LHCN-M2 (cell line): ENCODE data around the gene SNRK. TPM values are rescaled to one million over a fixed set of nuclear protein-coding genes. Genes with fewer than 3 reads are reported as not detected.
A peak's percentile ranks its signal among the peaks of the same experiment; 100 is the strongest.

ENCODE experiments used
- DNase-seq: peaks from one replicate; pipeline ENCODE4 v3.0.0-alpha.2; 2012; ENCODE audit warnings: low read depth
- total RNA-seq: library from RNA; depleted of rRNA; stranded (reverse); fragments of >200 nt; gene quantifications from 2 replicates; pipeline ENCODE4 v1.2.3, GENCODE V29; 2014

Gene SNRK
- total RNA-seq, 1 experiment from 2014 or later, result 12.5 TPM

GRCh38 chr3:43307649-43308048, 21.3 kb downstream of the SNRK start:
- DNase-seq, result no peak

GRCh38 chr3:43309372-43310305, 23.3 kb downstream of the SNRK start:
- no peak for DNase-seq

- peak; percentile 13 for DNase-seq
Observed at GRCh38 chr3:43316783-43317460, 30.6 kb downstream of the SNRK start.

GRCh38 chr3:43317461-43318316, 31.3 kb downstream of the SNRK start:
- DNase-seq, result peak; percentile 7

- no peak for DNase-seq
Observed at GRCh38 chr3:43319376-43319775, 33.0 kb downstream of the SNRK start.

- no peak for DNase-seq
Observed at GRCh38 chr3:43319794-43320193, 33.5 kb downstream of the SNRK start.

- DNase-seq, result no peak
Observed at GRCh38 chr3:43320288-43320687, 33.9 kb downstream of the SNRK start.

- no peak for DNase-seq
Observed at GRCh38 chr3:43323541-43323940, 37.2 kb downstream of the SNRK start.

- peak; percentile 65 for DNase-seq
Observed at GRCh38 chr3:43326891-43327581, 40.7 kb downstream of the SNRK start.

- DNase-seq, result no peak
Observed at GRCh38 chr3:43327582-43327979, 41.2 kb downstream of the SNRK start.

- DNase-seq, result peak; percentile 24
Observed at GRCh38 chr3:43328653-43329052, 42.3 kb downstream of the SNRK start.

- peak; percentile 51 for DNase-seq
Observed at GRCh38 chr3:43330981-43331380, 44.6 kb downstream of the SNRK start.

GRCh38 chr3:43331381-43331780, 45.0 kb downstream of the SNRK start:
- no peak for DNase-seq

- no peak for DNase-seq
Observed at GRCh38 chr3:43334976-43335375, 48.6 kb downstream of the SNRK start.

GRCh38 chr3:43335799-43336198, 49.5 kb downstream of the SNRK start:
- DNase-seq, result no peak

GRCh38 chr3:43338295-43338694, 52.0 kb downstream of the SNRK start:
- DNase-seq, result peak; percentile 40

- DNase-seq, result no peak
Observed at GRCh38 chr3:43340403-43340802, 54.1 kb downstream of the SNRK start.

GRCh38 chr3:43341788-43342187, 55.4 kb downstream of the SNRK start:
- no peak for DNase-seq

- DNase-seq, result no peak
Observed at GRCh38 chr3:43343185-43343584, 56.8 kb downstream of the SNRK start.

- no peak for DNase-seq
Observed at GRCh38 chr3:43343815-43344214, 57.5 kb downstream of the SNRK start.

GRCh38 chr3:43344520-43344919, 58.2 kb downstream of the SNRK start:
- no peak for DNase-seq
